SJSA1 (cell line): ENCODE data around the gene SLC8A1. TPM values are rescaled to one million over a fixed set of nuclear protein-coding genes. Genes with fewer than 3 reads are reported as not detected.
A peak's percentile ranks its signal among the peaks of the same experiment; 100 is the strongest.

Source experiments
- DNase-seq, 2 experiments: peaks; one replicate each; pipeline ENCODE4 v3.0.0-alpha.2; 2015 to 2020; ENCODE audit warnings: low spot score in 2 of 2, low read depth in 1 of 2
- H3K27ac ChIP-seq: fragments of 250-450 bp; sonication (Bioruptor Pico); 2 replicates; pipeline ENCODE4 v1.5.1; 2020; ENCODE audit warnings: mild to moderate bottlenecking, moderate library complexity
- H3K27me3 ChIP-seq: fragments of 250-450 bp; sonication (Bioruptor Pico); replicated peaks from 2 replicates; pipeline ENCODE4 v1.5.1; 2020; ENCODE audit warnings: mild to moderate bottlenecking, moderate library complexity
- H3K36me3 ChIP-seq: fragments of 250-450 bp; sonication (Bioruptor Pico); 2 replicates; pipeline ENCODE4 v1.5.1; 2020; ENCODE audit warnings: mild to moderate bottlenecking
- H3K4me1 ChIP-seq: fragments of 250-450 bp; sonication (Bioruptor Pico); replicated peaks from 2 replicates; pipeline ENCODE4 v1.6.1; 2021; ENCODE audit warnings: mild to moderate bottlenecking
- H3K4me3 ChIP-seq: fragments of 250-450 bp; sonication (Bioruptor Pico); 2 replicates; pipeline ENCODE4 v1.5.1; 2020; ENCODE audit warnings: mild to moderate bottlenecking
- H3K9me3 ChIP-seq: fragments of 250-450 bp; sonication (Bioruptor Pico); replicated peaks from 2 replicates; pipeline ENCODE4 v1.5.1; 2020; ENCODE audit warnings: mild to moderate bottlenecking
- total RNA-seq: library from RNA; depleted of rRNA; stranded (reverse); fragments of >200 nt; shearing (Covaris generic); gene quantifications from 2 replicates; pipeline ENCODE4 v1.2.3, GENCODE V29; 2014

Gene SLC8A1
- total RNA-seq, 1 experiment from 2014 or later = 20.1 TPM

DNA sequence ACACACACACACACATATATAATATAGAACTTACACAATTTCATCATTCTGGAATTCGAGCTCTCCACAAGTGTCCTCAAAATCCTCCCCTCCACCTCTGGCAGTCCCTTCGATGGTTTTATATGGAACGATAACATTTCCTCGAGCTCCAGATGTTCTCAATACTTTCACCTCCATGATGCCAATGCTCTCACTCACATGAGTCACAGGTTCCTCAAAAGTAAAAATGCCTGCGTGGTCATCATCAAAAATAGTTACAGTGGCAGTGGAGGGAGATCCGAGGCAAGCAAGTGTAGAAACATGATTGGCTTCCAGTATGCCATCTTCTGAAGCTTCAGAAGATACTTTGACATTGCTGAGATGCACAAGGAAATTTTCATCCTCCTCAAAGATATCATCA is 23.5 kb downstream of the SLC8A1 start:
- no peaks in the 10 kb centered on the region for H3K9me3 ChIP-seq
- no peak overlapping the region for H3K27ac ChIP-seq
- DNase-seq = no peak
- no peaks in the 10 kb centered on the region for H3K36me3 ChIP-seq
- H3K4me1 ChIP-seq = no peaks in the 10 kb centered on the region; the same call in 1 of the 2 replicates
- H3K27me3 ChIP-seq = no peaks in the 10 kb centered on the region
- no peak overlapping the region for H3K4me3 ChIP-seq

DNA sequence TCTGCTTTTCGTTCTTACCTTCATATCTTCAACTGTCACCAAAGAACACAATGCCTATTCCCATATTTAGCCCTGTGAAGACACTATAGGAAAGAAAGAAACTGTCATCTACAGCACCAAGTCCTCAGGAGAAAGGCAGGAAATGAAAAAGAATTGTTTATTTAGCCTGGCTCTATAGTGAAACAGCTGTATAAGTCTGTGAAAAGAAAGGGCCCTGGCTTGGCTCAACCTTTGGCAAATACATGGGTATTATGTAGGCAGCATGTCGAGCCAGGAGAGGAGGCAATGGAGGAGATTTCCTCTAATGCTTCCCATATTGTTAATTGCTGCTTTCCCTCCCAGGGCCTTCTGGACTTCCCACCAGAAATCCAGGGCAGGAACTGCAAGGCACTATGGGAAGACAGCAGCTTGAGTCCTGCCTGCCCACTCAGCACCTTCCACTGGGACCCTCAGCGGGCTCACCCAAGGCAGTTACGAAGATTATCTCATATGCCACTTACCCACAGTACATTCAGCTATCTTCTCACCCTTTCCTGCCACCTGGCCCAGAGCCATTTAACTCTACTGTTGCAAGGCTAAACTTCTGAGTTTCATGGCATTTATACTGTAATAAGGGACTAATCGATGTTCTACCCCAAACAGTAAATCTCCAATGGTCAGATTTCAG is 30.1 kb downstream of the SLC8A1 start:
- no peaks in the 10 kb centered on the region for H3K9me3 ChIP-seq
- no peaks in the 10 kb centered on the region for H3K36me3 ChIP-seq
- DNase-seq = no peak
- no peaks in the 10 kb centered on the region for H3K27me3 ChIP-seq
- H3K27ac ChIP-seq = no peak overlapping the region
- no peak overlapping the region for H3K4me3 ChIP-seq
- peaks cover 6% of the 10 kb centered on the region; the same call in 1 of the 2 replicates for H3K4me1 ChIP-seq

DNA sequence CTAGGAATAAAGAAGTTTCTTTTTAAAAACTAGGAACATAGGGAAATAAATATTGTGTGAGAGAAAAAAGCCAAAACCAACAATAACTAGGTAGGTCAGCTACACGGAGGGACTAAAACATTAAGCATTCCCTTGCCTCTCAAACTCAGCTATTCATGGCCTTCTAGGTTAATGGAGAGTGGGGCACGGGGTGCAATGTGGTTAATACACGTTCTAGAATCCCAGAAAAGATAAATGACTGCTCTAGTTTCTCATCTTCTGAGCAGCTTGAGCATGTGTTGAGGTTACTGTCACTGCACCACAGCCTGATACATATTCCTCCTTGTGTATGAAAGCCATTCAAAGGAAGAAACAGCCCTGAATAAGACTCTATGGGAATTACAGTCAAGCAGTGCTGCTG is 31.4 kb downstream of the SLC8A1 start:
- Histone ChIP-seq H3K36me3 (no peaks in the 10 kb centered on the region), H3K27me3 (no peaks in the 10 kb centered on the region), H3K27ac (no peak overlapping the region), H3K4me1 (peaks cover 6% of the 10 kb centered on the region; the same call in 1 of the 2 replicates), H3K9me3 (no peaks in the 10 kb centered on the region), H3K4me3 (no peak overlapping the region)
- no peak for DNase-seq

DNA sequence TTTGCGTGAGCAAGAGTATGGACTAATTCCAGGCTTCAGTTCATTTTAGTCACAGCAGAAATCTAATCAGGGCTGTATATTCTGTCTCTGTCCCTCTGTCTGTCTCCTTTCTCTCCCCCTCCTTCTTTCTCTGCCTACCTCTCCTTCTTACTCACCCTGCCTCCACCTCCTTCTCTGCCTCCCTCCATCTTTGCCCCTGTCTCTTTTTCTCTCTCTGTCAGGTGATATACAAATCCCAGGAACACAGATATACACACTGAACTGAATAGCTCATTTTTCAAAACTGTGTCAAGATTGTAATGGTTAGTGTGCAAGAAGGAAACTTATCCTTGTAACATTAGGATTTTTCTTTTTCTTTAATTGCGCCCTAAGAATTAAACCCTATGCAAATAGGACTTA is 32.5 kb downstream of the SLC8A1 start:
- Histone ChIP-seq H3K4me1 (peaks cover 6% of the 10 kb centered on the region; the same call in 1 of the 2 replicates), H3K9me3 (no peaks in the 10 kb centered on the region), H3K27ac (no peak overlapping the region), H3K4me3 (no peak overlapping the region), H3K27me3 (no peaks in the 10 kb centered on the region), H3K36me3 (no peaks in the 10 kb centered on the region)
- no peak for DNase-seq

DNA sequence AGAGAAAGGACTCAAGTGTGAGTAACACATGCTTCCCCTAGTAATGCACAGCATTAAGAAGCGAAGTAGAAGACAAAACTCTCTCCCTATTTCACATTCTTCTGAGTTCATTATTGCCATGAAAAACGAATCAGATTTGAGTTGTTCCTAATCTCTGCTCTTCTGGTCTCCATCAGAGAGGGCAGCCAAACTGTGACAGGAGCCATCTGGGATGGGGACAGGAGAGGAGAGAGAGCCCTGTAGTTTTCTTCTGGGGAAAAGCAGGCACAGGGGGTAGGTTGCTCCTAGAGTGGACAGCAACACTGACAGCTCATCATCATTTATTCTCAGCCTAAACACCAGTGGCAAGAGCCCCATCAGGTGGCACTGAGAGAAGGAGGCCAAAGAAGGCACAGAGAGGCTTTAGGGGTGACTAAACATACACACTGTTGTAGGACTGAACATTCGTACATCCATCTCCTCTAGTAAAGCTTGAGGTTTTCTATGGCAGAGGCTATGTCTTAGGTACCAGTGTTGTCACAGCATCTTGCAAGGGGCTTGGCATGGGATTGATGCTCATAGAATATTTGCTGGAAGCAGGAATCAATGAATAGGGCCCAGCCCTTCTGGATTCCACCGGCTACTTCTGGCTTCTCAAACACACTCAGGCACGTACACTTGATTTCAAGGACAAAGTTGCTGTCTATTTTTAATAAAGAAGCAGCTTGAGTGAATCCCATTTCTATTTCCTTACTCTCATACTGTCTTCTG is 33.1 kb downstream of the SLC8A1 start:
- Histone ChIP-seq H3K27ac (no peak overlapping the region), H3K9me3 (no peaks in the 10 kb centered on the region)
- DNase-seq = no peak

DNA sequence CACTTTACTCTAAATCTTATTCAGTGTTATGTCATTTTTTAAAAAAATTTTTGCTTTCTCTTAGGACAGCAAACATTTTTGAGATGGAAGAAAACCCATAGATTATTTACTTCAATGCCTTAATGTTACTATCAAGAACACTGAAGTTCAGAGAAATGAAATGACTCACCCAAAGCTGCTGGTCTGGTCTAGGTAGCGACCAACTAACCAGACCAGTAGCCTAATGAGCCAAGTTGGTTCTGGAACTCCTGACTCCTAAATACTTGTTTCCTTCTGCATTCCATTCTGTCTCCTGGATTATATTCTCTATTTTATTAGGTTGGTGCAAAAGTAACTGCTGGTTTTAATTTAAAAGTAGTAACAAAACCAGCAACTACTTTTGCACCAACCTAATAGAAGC is 35.4 kb downstream of the SLC8A1 start:
- Histone ChIP-seq H3K4me3 (no peak overlapping the region), H3K27ac (no peak overlapping the region), H3K9me3 (no peaks in the 10 kb centered on the region), H3K4me1 (peaks cover 5% of the 10 kb centered on the region; the same call in 1 of the 2 replicates), H3K36me3 (no peaks in the 10 kb centered on the region), H3K27me3 (no peaks in the 10 kb centered on the region)
- DNase-seq = no peak

More for the DNA sequence above, 33.1 kb downstream of the SLC8A1 start:
- Histone ChIP-seq H3K4me1 (peaks cover 6% of the 10 kb centered on the region; the same call in 1 of the 2 replicates), H3K4me3 (no peak overlapping the region), H3K27me3 (no peaks in the 10 kb centered on the region), H3K36me3 (no peaks in the 10 kb centered on the region)

DNA sequence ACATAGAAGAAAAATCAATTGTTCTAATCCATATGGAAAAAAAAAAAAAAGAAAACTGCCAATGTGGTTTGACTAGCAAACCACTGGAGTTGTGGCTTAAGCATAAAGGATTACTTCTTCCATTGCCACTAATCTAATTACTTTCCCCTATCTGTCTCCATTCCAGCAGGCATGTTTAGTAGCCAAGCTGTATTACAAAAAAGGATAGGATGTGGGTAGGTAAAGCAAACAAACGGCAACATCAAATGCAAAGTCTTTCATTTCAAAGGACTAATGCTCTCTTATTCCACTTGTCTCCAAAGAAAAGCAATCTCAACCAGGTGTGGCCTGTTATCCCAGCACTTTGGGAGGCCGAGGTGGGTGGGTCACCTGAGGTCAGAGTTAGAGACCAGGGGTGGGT is 36.5 kb downstream of the SLC8A1 start:
- H3K4me3 ChIP-seq = no peak overlapping the region

DNA sequence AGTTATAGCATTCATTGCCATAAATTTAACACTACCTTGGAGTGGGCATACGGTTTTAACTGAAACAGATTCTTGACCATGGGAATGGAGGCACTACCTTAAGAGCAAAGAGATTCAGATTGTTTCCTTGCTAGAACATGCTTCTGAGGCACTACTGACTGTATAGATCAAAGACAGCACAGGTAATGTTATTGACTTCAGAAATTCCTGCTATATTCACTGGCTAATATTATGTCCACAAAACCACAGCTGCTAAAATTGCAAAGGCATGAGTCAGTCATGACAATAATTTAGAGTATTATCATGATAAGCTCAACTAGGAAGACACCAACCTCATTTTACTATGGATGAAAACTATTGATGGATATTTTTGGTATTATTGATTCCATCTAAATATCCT is 39.4 kb downstream of the SLC8A1 start:
- peaks cover 4% of the 10 kb centered on the region; the same call in 1 of the 2 replicates for H3K4me1 ChIP-seq
- no peaks in the 10 kb centered on the region for H3K9me3 ChIP-seq
- DNase-seq = no peak
- no peaks in the 10 kb centered on the region for H3K27me3 ChIP-seq
- H3K27ac ChIP-seq = no peak overlapping the region
- H3K36me3 ChIP-seq = no peaks in the 10 kb centered on the region
- no peak overlapping the region for H3K4me3 ChIP-seq

More for the DNA sequence above, 36.5 kb downstream of the SLC8A1 start:
- H3K36me3 ChIP-seq = no peaks in the 10 kb centered on the region
- no peaks in the 10 kb centered on the region for H3K27me3 ChIP-seq
- no peak for DNase-seq
- H3K4me1 ChIP-seq = peaks cover 4% of the 10 kb centered on the region; the same call in 1 of the 2 replicates
- H3K27ac ChIP-seq = no peak overlapping the region
- H3K9me3 ChIP-seq = no peaks in the 10 kb centered on the region

DNA sequence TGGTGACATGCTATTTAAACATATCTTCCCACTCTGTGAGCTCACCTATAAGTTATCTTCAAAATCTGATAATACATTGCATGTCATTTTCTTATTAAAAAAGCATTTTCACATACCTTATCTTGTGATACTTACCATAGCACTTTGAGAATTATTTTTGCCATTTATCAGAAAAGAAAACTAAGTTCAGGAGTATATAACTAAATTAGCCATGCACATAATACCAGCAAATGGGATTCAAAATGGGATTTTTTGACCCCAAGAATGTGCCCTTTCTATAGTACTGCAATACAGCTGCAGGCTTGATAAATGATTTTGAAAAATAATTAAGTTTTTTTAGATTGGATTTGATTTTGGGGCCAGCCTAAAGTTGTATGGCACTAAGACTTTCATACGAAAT is 41.2 kb downstream of the SLC8A1 start:
- no peak for DNase-seq
- no peaks in the 10 kb centered on the region for H3K36me3 ChIP-seq
- no peaks in the 10 kb centered on the region for H3K27me3 ChIP-seq
- H3K9me3 ChIP-seq = no peaks in the 10 kb centered on the region
- H3K4me1 ChIP-seq = peaks cover 7% of the 10 kb centered on the region
- no peak overlapping the region for H3K27ac ChIP-seq
- H3K4me3 ChIP-seq = no peak overlapping the region

DNA sequence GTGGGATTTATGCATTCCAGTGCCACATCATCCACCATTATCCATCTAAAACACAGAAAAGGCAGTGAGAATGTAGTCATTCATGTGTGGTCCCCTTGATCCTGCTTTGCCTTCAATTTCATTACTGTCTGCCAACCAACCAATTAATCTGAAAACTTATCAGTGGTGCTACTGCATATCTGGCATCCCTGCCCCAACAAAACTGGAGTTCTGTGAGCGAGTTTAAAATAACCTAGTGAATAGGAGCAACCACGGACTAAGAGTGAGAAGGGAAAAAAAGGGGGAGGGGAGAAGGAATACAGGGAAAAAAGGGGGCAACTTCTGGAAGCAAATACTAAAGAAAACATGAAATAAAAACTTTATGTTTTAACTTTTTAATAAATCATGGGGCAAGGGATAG is 42.2 kb downstream of the SLC8A1 start:
- H3K27ac ChIP-seq = no peak overlapping the region
- H3K27me3 ChIP-seq = no peaks in the 10 kb centered on the region
- DNase-seq = no peak
- H3K4me1 ChIP-seq = peaks cover 14% of the 10 kb centered on the region
- H3K9me3 ChIP-seq = no peaks in the 10 kb centered on the region
- H3K36me3 ChIP-seq = no peaks in the 10 kb centered on the region
- H3K4me3 ChIP-seq = no peak overlapping the region

DNA sequence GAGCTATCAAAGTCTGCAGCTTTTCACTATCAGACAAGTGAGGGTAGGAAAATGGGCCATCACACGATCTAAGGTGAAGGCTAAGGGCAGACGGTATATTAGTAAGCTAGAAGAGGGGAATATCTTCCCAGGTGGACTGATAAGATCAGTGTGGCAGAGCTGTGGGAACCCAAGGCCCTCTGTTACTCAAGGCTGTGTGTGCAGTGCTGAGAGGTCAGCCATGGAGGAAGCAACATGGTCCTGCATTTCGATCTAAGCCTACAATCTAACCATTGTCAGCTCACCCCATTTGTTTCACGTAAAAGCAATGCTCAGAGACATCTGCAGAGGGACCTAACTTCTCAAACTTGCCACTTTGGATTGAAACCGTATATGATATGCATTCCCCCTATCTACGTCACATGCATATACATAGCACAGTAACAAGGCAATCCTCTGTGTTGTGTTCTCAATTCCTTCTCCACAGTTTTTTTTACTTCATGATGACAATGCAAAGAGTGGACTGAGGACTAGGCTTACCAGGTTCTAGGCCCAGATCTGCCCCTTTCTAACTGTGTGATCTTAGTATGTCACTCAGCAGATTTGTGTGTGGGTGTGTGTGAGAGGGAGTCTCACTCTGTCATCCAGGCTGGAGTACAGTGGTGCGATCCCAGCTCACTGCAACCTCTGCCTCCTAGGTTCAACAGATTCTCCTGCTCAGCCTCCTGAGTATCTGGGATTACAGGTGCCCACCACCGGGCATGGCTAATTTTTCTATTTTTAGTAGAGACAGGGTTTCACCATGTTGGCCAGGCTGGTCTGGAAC is 45.2 kb downstream of the SLC8A1 start:
- H3K27ac ChIP-seq = no peak overlapping the region
- H3K27me3 ChIP-seq = no peaks in the 10 kb centered on the region
- DNase-seq = no peak
- H3K4me3 ChIP-seq = no peak overlapping the region
- no peaks in the 10 kb centered on the region for H3K9me3 ChIP-seq
- peaks cover 33% of the 10 kb centered on the region for H3K4me1 ChIP-seq
- no peaks in the 10 kb centered on the region for H3K36me3 ChIP-seq

DNA sequence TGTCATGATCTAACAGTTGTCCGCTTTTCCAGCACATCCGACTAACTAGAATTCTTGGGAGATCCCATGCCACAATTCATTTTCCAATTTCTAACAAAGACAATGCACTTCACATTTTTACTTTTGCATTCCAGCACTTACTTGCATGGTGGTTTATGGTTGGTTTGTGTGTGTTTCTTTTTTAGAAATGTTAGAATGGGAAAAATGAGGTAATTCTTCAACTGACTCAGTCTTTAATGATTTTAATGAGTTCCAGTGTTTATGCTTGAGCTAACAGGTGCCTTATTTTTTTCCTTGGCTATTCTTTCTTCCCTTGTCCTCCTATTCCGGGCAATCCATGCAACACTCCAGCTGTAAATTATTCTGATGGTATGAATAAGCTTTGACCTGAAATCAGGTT is 46.4 kb downstream of the SLC8A1 start:
- Histone ChIP-seq H3K4me3 (no peak overlapping the region), H3K27me3 (no peaks in the 10 kb centered on the region), H3K4me1 (peaks cover 43% of the 10 kb centered on the region), H3K36me3 (no peaks in the 10 kb centered on the region), H3K9me3 (no peaks in the 10 kb centered on the region), H3K27ac (no peak overlapping the region)
- DNase-seq = peak in 1 of 2 experiments; percentile 74

DNA sequence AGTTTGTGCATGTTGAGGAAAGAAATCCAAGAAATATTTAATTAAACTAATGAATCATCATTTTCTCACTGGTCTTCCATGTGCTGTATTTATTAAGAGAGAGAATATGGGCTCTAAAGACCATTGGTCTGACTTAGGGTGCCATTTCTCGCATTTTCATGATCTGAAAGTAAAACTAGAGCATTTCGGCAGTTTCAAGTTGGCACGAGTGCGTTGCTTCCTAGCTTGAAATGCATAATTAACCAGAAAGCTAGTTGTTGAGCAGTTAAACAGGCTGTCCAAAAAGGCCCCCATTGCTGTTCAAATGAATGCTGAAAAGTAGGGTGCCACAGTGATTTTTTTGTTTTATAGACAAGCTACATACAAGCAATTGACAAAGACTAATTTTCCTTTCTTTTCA is 47.4 kb downstream of the SLC8A1 start:
- H3K4me1 ChIP-seq = peaks cover 45% of the 10 kb centered on the region

More for the DNA sequence above, 47.4 kb downstream of the SLC8A1 start:
- peak overlapping the region; percentile 27; the same call in 1 of the 2 replicates for H3K27ac ChIP-seq
- DNase-seq = no peak
- H3K36me3 ChIP-seq = no peaks in the 10 kb centered on the region
- no peaks in the 10 kb centered on the region for H3K27me3 ChIP-seq
- no peaks in the 10 kb centered on the region for H3K9me3 ChIP-seq
- H3K4me3 ChIP-seq = no peak overlapping the region
